HL-60 (cell line): Measurements from ENCODE around the gene METRN.

Experiments
- CTCF ChIP-seq: IDR thresholded peaks from one replicate; pipeline ENCODE4 v1.5.1; 2011; ENCODE audit warnings: low read length, control low read depth, inconsistent platforms; ENCODE audit not compliant: insufficient read depth
- GABPA ChIP-seq: IDR thresholded peaks from 2 replicates; pipeline ENCODE4 v1.6.1; 2012; ENCODE audit warnings: low read depth
- POLR2AphosphoS5 ChIP-seq: IDR thresholded peaks from 2 replicates; pipeline ENCODE4 v1.6.1; 2012; ENCODE audit warnings: low read depth
- SPI1 ChIP-seq: IDR thresholded peaks from 2 replicates; pipeline ENCODE4 v1.6.1; 2012; ENCODE audit warnings: low read depth, mild to moderate bottlenecking, borderline replicate concordance

GRCh38 chr16:698911-699671 is 15.8 kb upstream of the METRN start:
- no peak for TF ChIP-seq CTCF
- TF ChIP-seq POLR2AphosphoS5, result no peak
- no peak for TF ChIP-seq SPI1
- no peak for TF ChIP-seq GABPA
